ENCODE results near the gene CCDC39. TPM values are rescaled to one million over a fixed set of nuclear protein-coding genes. Genes with fewer than 3 reads are reported as not detected.
A peak's percentile ranks its signal among the peaks of the same experiment; 100 is the strongest.
"Not testable (repeated sequence)": the region's sequence is repeated elsewhere in the genome, so short reads cannot be mapped to it uniquely, and the experiment has no call there.

CCDC39 gene
- total and polyA plus RNA-seq, 3 experiments from 2014 or later: not detected

DNA sequence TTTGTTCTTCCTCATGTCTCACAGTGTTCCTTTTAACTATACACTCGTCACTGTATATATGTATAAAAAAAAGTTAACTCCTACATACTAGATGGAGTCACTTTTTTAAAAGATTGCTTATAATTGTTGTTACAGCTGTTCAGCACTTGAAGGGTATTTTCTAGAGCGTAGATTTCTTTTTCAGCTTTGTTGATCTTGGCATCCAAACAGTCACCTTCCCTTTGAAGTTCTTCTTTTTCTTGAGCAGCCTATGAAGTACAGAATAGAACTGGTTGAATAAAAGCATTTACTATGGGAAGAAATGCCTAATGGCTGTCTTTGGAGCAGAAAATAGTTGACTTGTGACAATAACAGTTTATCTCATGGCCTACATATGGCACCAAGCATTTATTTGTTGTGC is 59.6 kb downstream of the CCDC39 start:
- DNase-seq: no peak
- H3K4me1 ChIP-seq (ENCODE audit: insufficient read depth, low read length): no peaks in the 10 kb centered on the region
- ChIA-PET POLR2A (no interaction called here), CTCF (no interaction called here)
- Mint-ChIP-seq H3K27ac (no peak overlapping the region), H3K4me3 (no peak overlapping the region), H3K4me1 (peaks cover 9 to 21% (median 12%) of the 10 kb centered on the region in 3 donors), H3K36me3 (peaks cover 10 to 13% (median 10%) of the 10 kb centered on the region in 3 donors), H3K27me3 (no peaks in the 10 kb centered on the region), H3K9me3 (peaks cover 0 to 5% (median 0%) of the 10 kb centered on the region in 5 donors)
- H3K4me3 ChIP-seq (ENCODE audit: low read length): no peak overlapping the region
- H3K36me3 ChIP-seq (ENCODE audit: insufficient read depth, low read length): no peaks in the 10 kb centered on the region
- no peaks in the 10 kb centered on the region for H3K9me3 ChIP-seq (ENCODE audit: low read length)
- H3K27me3 ChIP-seq (ENCODE audit: insufficient read depth, low read length, poor library complexity, severe bottlenecking): no peaks in the 10 kb centered on the region
- no peak overlapping the region for H3K27ac ChIP-seq (ENCODE audit: low read depth, low read length)

DNA sequence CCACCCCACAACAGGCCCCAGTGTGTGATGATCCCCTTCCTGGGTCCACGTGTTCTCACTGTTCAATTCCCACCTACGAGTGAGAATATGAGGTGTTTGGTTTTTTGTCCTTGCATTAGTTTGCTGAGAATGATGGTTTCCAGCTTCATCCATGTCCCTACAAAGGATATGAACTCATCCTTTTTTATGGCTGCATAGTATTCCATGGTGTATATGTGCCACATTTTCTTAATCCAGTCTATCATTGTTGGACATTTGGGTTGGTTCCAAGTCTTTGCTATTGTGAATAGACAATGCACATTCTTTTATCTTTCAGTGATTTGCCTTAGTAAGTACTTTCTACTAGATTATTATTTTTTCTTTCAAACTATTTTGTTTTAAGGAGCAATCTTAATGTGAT is 60.7 kb downstream of the CCDC39 start:
- H3K27ac Mint-ChIP-seq; H3K4me1 ChIP-seq (ENCODE audit: insufficient read depth, low read length); H3K9me3 ChIP-seq (ENCODE audit: low read length); H3K27me3 Mint-ChIP-seq; H3K27me3 ChIP-seq (ENCODE audit: insufficient read depth, low read length, poor library complexity, severe bottlenecking); POLR2A ChIA-PET; H3K36me3 ChIP-seq (ENCODE audit: insufficient read depth, low read length); H3K4me3 Mint-ChIP-seq; H3K27ac ChIP-seq (ENCODE audit: low read depth, low read length); H3K4me1 Mint-ChIP-seq; DNase-seq; CTCF ChIA-PET; H3K4me3 ChIP-seq (ENCODE audit: low read length); H3K9me3 Mint-ChIP-seq; H3K36me3 Mint-ChIP-seq: not testable (repeated sequence)

DNA sequence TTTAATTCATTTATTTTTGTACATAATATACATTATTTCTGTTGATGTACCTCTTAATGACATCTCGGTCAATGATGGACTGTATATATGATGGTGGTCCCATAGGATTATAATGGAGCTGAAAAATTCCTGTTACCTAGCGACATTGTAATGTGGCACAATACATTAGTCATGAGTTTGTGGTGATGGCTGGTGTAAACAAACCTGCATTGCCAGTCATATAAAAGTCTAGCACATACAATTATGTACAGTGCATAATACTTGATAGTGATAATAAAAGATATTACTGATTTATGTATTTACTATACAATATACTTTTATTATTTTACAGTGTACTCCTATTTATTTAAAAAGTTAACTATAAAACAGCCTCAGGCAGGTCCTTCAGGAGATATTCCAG is 62.2 kb downstream of the CCDC39 start:
- no peaks in the 10 kb centered on the region for H3K9me3 ChIP-seq (ENCODE audit: low read length)
- H3K27me3 ChIP-seq (ENCODE audit: insufficient read depth, low read length, poor library complexity, severe bottlenecking): no peaks in the 10 kb centered on the region
- no peaks in the 10 kb centered on the region for H3K27me3 Mint-ChIP-seq
- H3K4me3 ChIP-seq (ENCODE audit: low read length): no peak overlapping the region
- no peaks in the 10 kb centered on the region for H3K36me3 ChIP-seq (ENCODE audit: insufficient read depth, low read length)
- H3K4me3 Mint-ChIP-seq: no peak overlapping the region
- ChIA-PET CTCF (no interaction called here), POLR2A (no interaction called here)
- no peak overlapping the region for H3K27ac ChIP-seq (ENCODE audit: low read depth, low read length)
- DNase-seq: no peak
- peaks cover 0 to 3% (median 3%) of the 10 kb centered on the region in 3 donors for H3K4me1 Mint-ChIP-seq
- H3K4me1 ChIP-seq (ENCODE audit: insufficient read depth, low read length): no peaks in the 10 kb centered on the region
- peak overlapping the region in 1 of 8 donors; percentile 83 for H3K27ac Mint-ChIP-seq
- H3K9me3 Mint-ChIP-seq: peaks cover 0 to 5% (median 0%) of the 10 kb centered on the region in 5 donors
- H3K36me3 Mint-ChIP-seq: peaks cover 5 to 20% (median 6%) of the 10 kb centered on the region in 3 donors

DNA sequence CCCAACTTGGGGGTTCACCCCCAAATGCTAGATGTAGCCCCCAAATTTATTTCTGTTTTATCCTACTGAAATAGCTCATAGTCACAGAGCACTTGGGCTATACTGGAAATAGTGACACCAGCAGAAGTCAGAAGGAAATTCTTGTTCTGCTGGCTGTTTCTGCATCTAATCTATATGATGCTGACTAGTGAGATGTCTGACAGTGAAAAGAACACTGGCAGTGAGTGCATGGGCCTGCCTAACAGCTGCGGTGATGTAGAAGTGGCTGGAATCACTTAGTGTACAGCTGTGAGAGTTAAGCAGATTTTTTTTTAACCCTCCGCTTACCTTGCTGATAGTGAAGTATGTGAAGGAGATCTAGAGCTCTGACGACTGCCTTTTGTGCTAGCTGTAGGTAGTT is 63.3 kb downstream of the CCDC39 start:
- H3K9me3 ChIP-seq (ENCODE audit: low read length): no peaks in the 10 kb centered on the region
- Mint-ChIP-seq H3K27ac (peak overlapping the region in 5 of 8 donors; percentile 12 to 76 (median 26)), H3K27me3 (no peaks in the 10 kb centered on the region), H3K4me3 (no peak overlapping the region), H3K9me3 (peaks cover 0 to 5% (median 0%) of the 10 kb centered on the region in 5 donors), H3K36me3 (peaks cover 7 to 30% (median 10%) of the 10 kb centered on the region in 3 donors), H3K4me1 (peaks cover 0 to 3% (median 3%) of the 10 kb centered on the region in 3 donors)
- no peak for DNase-seq
- ChIA-PET POLR2A (interaction anchor here (0.8 kb wide), 1 partner anchor 1509 kb away, joined by 4 read pairs; no protein-coding TSS in a partner anchor), CTCF (interaction anchor here (0.5 to 1.4 kb wide), 2 partner anchors 13 to 297 kb away, joined by 3 read pairs; partner anchors contain the start of gene FXR1)
- peaks cover 8% of the 10 kb centered on the region for H3K36me3 ChIP-seq (ENCODE audit: insufficient read depth, low read length)
- H3K4me3 ChIP-seq (ENCODE audit: low read length): no peak overlapping the region
- no peak overlapping the region for H3K27ac ChIP-seq (ENCODE audit: low read depth, low read length)
- H3K27me3 ChIP-seq (ENCODE audit: insufficient read depth, low read length, poor library complexity, severe bottlenecking): no peaks in the 10 kb centered on the region
- no peaks in the 10 kb centered on the region for H3K4me1 ChIP-seq (ENCODE audit: insufficient read depth, low read length)

DNA sequence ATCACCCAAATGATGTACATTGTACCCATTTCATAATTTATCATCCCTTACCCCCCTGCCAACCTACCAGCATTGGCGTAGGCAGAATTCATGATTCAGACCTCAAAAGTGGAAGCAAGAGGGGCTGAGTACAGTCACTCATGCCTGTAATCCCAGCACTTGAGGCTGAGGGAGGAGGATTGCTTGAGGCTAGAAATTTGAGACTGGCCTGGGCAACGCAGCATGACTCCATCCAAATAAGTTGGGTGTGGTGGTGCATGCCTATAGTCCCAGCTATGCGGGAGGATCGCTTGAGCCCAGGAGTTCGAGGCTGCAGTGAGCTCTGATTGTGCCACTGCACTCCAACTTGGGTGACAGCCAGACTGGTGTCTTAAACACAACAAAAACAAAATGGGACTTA is 66.9 kb downstream of the CCDC39 start:
- Mint-ChIP-seq H3K4me1 (peaks cover 2 to 13% (median 3%) of the 10 kb centered on the region in 3 donors), H3K36me3 (peaks cover 19 to 59% (median 22%) of the 10 kb centered on the region in 3 donors), H3K27ac (peak overlapping the region in 2 of 8 donors; percentile 17 to 32), H3K4me3 (no peak overlapping the region), H3K27me3 (no peaks in the 10 kb centered on the region), H3K9me3 (no peaks in the 10 kb centered on the region)
- DNase-seq: no peak
- H3K4me1 ChIP-seq (ENCODE audit: insufficient read depth, low read length): no peaks in the 10 kb centered on the region
- peaks cover 26% of the 10 kb centered on the region for H3K36me3 ChIP-seq (ENCODE audit: insufficient read depth, low read length)
- no peak overlapping the region for H3K4me3 ChIP-seq (ENCODE audit: low read length)
- no peak overlapping the region for H3K27ac ChIP-seq (ENCODE audit: low read depth, low read length)
- CTCF ChIA-PET: no interaction called here
- no peaks in the 10 kb centered on the region for H3K9me3 ChIP-seq (ENCODE audit: low read length)
- no peaks in the 10 kb centered on the region for H3K27me3 ChIP-seq (ENCODE audit: insufficient read depth, low read length, poor library complexity, severe bottlenecking)
- POLR2A ChIA-PET: no interaction called here

DNA sequence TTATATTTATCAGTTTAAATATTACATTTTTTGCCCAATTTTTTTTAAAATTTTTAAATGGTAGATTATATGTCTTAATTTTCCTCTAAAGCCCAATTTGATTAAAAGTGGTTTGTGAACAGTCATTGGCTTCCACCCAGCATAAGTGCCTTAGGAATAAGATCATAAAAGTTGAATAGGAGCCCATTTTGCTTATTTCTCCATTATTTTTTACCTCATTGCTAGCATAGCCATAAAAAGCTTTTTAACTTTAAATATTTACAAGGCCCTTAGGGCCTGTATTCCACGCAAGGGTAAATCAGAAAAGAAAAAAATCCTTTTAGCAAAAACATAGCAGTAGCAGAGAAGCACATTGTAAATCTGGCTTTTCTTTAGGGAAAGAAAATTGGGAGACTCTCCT is 68.3 kb downstream of the CCDC39 start:
- no peak overlapping the region for H3K4me3 ChIP-seq (ENCODE audit: low read length)
- H3K27ac Mint-ChIP-seq: no peak overlapping the region
- peaks cover 5 to 17% (median 13%) of the 10 kb centered on the region in 3 donors for H3K4me1 Mint-ChIP-seq
- ChIA-PET CTCF (no interaction called here), POLR2A (interaction anchor here (1.2 kb wide), 1 partner anchor 9 kb away, joined by 4 read pairs; the partner anchor contains the start of gene TTC14)
- H3K27ac ChIP-seq (ENCODE audit: low read depth, low read length): no peak overlapping the region
- H3K36me3 ChIP-seq (ENCODE audit: insufficient read depth, low read length): peaks cover 39% of the 10 kb centered on the region
- H3K27me3 ChIP-seq (ENCODE audit: insufficient read depth, low read length, poor library complexity, severe bottlenecking): no peaks in the 10 kb centered on the region
- H3K36me3 Mint-ChIP-seq: peaks cover 22 to 71% (median 27%) of the 10 kb centered on the region in 3 donors
- DNase-seq: no peak
- no peaks in the 10 kb centered on the region for H3K9me3 Mint-ChIP-seq
- no peaks in the 10 kb centered on the region for H3K9me3 ChIP-seq (ENCODE audit: low read length)
- no peaks in the 10 kb centered on the region for H3K4me1 ChIP-seq (ENCODE audit: insufficient read depth, low read length)
- H3K4me3 Mint-ChIP-seq: no peak overlapping the region
- H3K27me3 Mint-ChIP-seq: no peaks in the 10 kb centered on the region

DNA sequence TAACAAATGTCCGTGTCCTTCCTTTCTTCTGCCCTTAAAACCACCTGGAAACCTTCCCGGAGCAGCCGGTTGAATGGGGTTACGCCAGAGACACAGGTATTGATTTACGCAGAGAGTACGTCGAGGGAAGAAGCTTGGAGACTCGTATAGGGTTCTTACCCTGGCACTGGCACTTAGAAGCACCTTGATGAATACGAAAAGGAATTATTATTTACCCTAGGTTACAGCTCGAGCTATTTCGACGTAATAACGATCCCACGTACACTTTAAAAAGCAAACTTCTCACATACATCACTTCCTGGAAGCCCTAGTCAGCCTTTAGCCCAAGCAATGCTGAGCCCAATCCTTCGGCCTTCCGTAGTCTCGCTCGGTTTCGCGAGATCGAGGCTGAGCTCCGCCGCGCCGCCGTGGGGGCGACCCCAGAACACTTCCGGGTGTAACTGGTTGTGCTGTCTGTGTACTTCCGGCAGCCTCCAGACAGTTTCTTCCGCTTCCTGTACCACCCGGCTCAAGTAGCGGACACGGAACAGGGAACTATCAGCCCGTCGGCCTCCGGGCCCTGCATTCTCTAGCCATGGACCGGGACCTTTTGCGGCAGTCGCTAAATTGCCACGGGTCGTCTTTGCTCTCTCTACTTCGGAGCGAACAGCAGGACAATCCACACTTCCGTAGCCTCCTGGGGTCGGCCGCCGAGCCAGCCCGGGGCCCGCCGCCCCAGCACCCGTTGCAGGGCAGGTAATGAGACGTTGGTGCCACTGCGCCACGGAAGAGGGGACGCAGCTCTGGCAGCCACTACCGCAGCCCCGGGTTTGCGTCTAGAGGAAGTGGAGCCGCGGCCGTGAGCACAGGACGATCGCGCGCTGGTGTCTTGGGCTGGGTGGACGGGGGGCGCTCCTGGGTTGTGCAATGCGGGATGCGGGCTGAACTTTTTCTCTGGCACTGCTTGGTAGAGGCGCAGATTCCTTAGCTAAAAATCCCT is 77.3 kb downstream of the CCDC39 start, which contains the start of gene TTC14:
Gene TTC14 (plus strand): TSS at position 476 of the 979 bp plus-strand sequence. CDS start 99 bp downstream, at position 575.
- ChIA-PET CTCF (interaction anchor here (0.9 to 1.6 kb wide), 3 partner anchors 13 to 310 kb away, joined by 3 to 5 read pairs (median 4); partner anchors contain the start of gene CCDC39), POLR2A (interaction anchor here (0.8 to 2.3 kb wide), 6 partner anchors 10 to 1455 kb away, joined by 3 to 13 read pairs (median 4); partner anchors contain the start of genes ACTL6A, DNAJC19 and FXR1)
- H3K4me3 ChIP-seq (ENCODE audit: low read length): peak within 1 kb of the TSS; percentile 70
- H3K4me1 ChIP-seq (ENCODE audit: insufficient read depth, low read length): peaks cover 19% of the 10 kb centered on the region
- H3K4me3 Mint-ChIP-seq: peak within 1 kb of the TSS; percentile 91 to 99 (median 97)
- no peaks in the 10 kb centered on the region for H3K9me3 ChIP-seq (ENCODE audit: low read length)
- H3K27ac ChIP-seq (ENCODE audit: low read depth, low read length): peak within 1 kb of the TSS; percentile 86
- H3K9me3 Mint-ChIP-seq: peaks cover 0 to 5% (median 2%) of the 10 kb centered on the region in 5 donors
- DNase-seq: peak; percentile 85 to 96 (median 92)
- peaks cover 32 to 51% (median 47%) of the 10 kb centered on the region in 3 donors for H3K4me1 Mint-ChIP-seq
- H3K27ac Mint-ChIP-seq: peak within 1 kb of the TSS; percentile 96 to 99 (median 98)
- no peaks in the 10 kb centered on the region for H3K27me3 ChIP-seq (ENCODE audit: insufficient read depth, low read length, poor library complexity, severe bottlenecking)
- H3K36me3 Mint-ChIP-seq: peaks cover 14 to 50% (median 24%) of the 10 kb centered on the region in 3 donors
- H3K36me3 ChIP-seq (ENCODE audit: insufficient read depth, low read length): peaks cover 18% of the 10 kb centered on the region
- H3K27me3 Mint-ChIP-seq: peaks cover 7 to 23% of the 10 kb centered on the region in 2 donors
